Panc1 (cell line): ENCODE data around the gene AOAH. TPM values are rescaled to one million over a fixed set of nuclear protein-coding genes. Genes with fewer than 3 reads are reported as not detected.

Source experiments
- ATAC-seq: fragments of 200-7000 bp; cut with Tn5 transposase; 2 replicates; pipeline ENCODE4 v1.9.1; 2020; ENCODE audit warnings: mild to moderate bottlenecking, moderate library complexity
- BruUV-seq: library from RNA; stranded (reverse); fragments of 400-500 nt; replicated peaks from 2 replicates; lab custom pipeline; 2021; lab: Mats Ljungman, UMichigan
- CTCF ChIA-PET: fragments of 300-600 bp; sonication (Branson Sonifier 250); formaldehyde crosslinking; loops from one replicate; lab custom pipeline; 2022; ENCODE audit warnings: antibody characterized with exemption; lab: Charles Lee
- POLR2A ChIA-PET: fragments of 300-600 bp; sonication (Branson Sonifier 250); formaldehyde crosslinking; loops from one replicate; lab custom pipeline; 2022; ENCODE audit warnings: antibody characterized with exemption; lab: Charles Lee
- DNase-seq: peaks from one replicate; pipeline ENCODE4 v3.0.0-alpha.2; 2010; ENCODE audit warnings: low read depth, low spot score
- H3K27ac ChIP-seq: 2 replicates; pipeline ENCODE4 v1.5.1; 2011; ENCODE audit warnings: mild to moderate bottlenecking, low read length, inconsistent platforms
- H3K27me3 ChIP-seq: fragments of 200-500 bp; sonication (Bioruptor generic); 2 replicates; pipeline ENCODE4 v1.6.0; 2014; ENCODE audit warnings: low read length, inconsistent platforms; ENCODE audit not compliant: control insufficient read depth, insufficient read depth
- H3K36me3 ChIP-seq: fragments of 200-500 bp; sonication (Bioruptor generic); 2 replicates; pipeline ENCODE4 v1.5.1; 2014; ENCODE audit warnings: inconsistent platforms, mild to moderate bottlenecking, low read length, moderate library complexity; ENCODE audit not compliant: control insufficient read depth, insufficient read depth
- H3K4me1 ChIP-seq: 2 replicates; pipeline ENCODE4 v1.5.1; 2011; ENCODE audit warnings: inconsistent platforms, mild to moderate bottlenecking, low read length, moderate library complexity; ENCODE audit not compliant: control insufficient read depth, insufficient read depth
- H3K4me3 ChIP-seq, 2 experiments: 2 replicates each; pipeline ENCODE4 v1.5.1; 2011 to 2012; ENCODE audit warnings: low read depth in 2 of 2, low read length in 2 of 2, mild to moderate bottlenecking in 2 of 2, inconsistent platforms in 1 of 2, moderate library complexity in 1 of 2
- H3K9me3 ChIP-seq: fragments of 200-500 bp; sonication (Bioruptor generic); 2 replicates; pipeline ENCODE4 v1.5.1; 2014; ENCODE audit warnings: low read depth, mild to moderate bottlenecking, inconsistent platforms, low read length, moderate library complexity; ENCODE audit not compliant: control insufficient read depth, insufficient read depth
- POLR2AphosphoS5 ChIP-seq: IDR thresholded peaks from 2 replicates; pipeline ENCODE4 v1.6.1; 2012; ENCODE audit warnings: mild to moderate bottlenecking, low read depth, low read length, moderate library complexity
- SIN3A ChIP-seq: IDR thresholded peaks from 2 replicates; pipeline ENCODE4 v1.6.1; 2012; ENCODE audit warnings: low read depth, mild to moderate bottlenecking, low read length, moderate library complexity, borderline replicate concordance; ENCODE audit not compliant: insufficient read depth
- TCF7L2 ChIP-seq: IDR thresholded peaks from 2 replicates; pipeline ENCODE4 v1.6.1; 2011; ENCODE audit warnings: mild to moderate bottlenecking, low read depth, low read length, inconsistent platforms
- in situ Hi-C: cut with HindIII; loops from 2 replicates; pipeline ENCODE4 v1.10.0; 2016; ENCODE audit warnings: low sequenced_read_pairs, low pct_unique_long_range_greater_than_20kb
- intact Hi-C: fragments of 100-400 bp; cut with micrococcal nuclease; formaldehyde crosslinking; loops from one replicate; pipeline ENCODE4 v1.10.0; 2022; ENCODE audit not compliant: unreplicated experiment
- total RNA-seq: library from RNA; stranded (reverse); gene quantifications from one replicate; pipeline ENCODE4 v1.2.1, GENCODE V29; 2021; ENCODE audit not compliant: unreplicated experiment
- TF ChIP-seq, protein P1 (sequence below): fragments of 450-650 bp; IDR thresholded peaks from 2 replicates; pipeline ENCODE4 v1.5.1; 2017; ENCODE audit warnings: mild to moderate bottlenecking
- TF ChIP-seq, protein P2 (sequence below), 2 experiments: IDR thresholded peaks; 2 replicates each; pipeline ENCODE4 v1.6.1; 2011 to 2012; ENCODE audit warnings: low read depth in 2 of 2, control low read depth in 1 of 2, low read length in 1 of 2, mild to moderate bottlenecking in 1 of 2, moderate library complexity in 1 of 2; ENCODE audit not compliant: insufficient read depth in 1 of 2

Gene AOAH
- total RNA-seq, 1 experiment from 2014 or later: 0.31 TPM

DNA sequence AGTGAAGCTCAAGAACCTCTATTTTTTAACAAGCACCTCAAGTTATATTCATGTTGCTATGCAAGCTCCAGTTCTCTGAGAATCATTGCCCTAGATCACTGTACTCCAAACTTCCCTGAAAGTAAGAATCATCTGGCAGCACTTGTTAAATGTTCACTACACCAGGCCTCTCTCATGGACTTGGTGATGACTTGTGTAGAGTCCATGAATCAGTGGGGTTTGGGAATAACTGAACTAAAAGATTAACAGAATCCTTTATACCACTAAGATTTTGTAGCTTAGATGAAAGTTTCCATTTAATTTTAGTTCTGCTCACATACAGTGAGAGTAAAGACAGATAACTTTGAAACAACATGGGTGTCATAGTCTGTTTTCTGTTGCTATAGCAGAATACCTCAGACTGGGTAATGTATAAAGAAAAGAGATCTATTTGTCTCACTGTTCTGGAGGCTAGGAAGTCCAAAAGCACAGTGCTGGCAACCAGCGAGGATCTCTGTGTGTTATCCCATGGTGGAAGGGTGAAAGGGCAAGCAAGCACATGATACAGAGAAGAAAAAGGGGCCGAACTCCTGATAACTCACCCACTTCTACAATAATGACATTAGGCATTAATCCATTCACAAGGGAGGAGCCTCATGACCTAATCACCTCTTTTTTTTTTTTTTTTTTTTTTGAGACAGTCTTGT is 27.9 kb upstream of the AOAH start:
- ATAC-seq: no peak
- Histone ChIP-seq H3K4me1 (no peaks in the 10 kb centered on the region), H3K4me3 (no peak overlapping the region), H3K36me3 (no peaks in the 10 kb centered on the region), H3K9me3 (no peaks in the 10 kb centered on the region), H3K27me3 (no peaks in the 10 kb centered on the region), H3K27ac (no peak overlapping the region)
- no peak for DNase-seq
- in situ Hi-C loops (no loop called here), intact Hi-C loops (no loop called here)
- ChIA-PET POLR2A (interaction anchor here (0.6 kb wide), 1 partner anchor 674 kb away, joined by 23 read pairs; no protein-coding TSS in a partner anchor), CTCF (no interaction called here)
- TF ChIP-seq TCF7L2: no peak
- TF ChIP-seq, protein P1, sequence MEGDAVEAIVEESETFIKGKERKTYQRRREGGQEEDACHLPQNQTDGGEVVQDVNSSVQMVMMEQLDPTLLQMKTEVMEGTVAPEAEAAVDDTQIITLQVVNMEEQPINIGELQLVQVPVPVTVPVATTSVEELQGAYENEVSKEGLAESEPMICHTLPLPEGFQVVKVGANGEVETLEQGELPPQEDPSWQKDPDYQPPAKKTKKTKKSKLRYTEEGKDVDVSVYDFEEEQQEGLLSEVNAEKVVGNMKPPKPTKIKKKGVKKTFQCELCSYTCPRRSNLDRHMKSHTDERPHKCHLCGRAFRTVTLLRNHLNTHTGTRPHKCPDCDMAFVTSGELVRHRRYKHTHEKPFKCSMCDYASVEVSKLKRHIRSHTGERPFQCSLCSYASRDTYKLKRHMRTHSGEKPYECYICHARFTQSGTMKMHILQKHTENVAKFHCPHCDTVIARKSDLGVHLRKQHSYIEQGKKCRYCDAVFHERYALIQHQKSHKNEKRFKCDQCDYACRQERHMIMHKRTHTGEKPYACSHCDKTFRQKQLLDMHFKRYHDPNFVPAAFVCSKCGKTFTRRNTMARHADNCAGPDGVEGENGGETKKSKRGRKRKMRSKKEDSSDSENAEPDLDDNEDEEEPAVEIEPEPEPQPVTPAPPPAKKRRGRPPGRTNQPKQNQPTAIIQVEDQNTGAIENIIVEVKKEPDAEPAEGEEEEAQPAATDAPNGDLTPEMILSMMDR: no peak
- no peak for TF ChIP-seq SIN3A
- TF ChIP-seq POLR2AphosphoS5: no peak
- TF ChIP-seq, protein P2, sequence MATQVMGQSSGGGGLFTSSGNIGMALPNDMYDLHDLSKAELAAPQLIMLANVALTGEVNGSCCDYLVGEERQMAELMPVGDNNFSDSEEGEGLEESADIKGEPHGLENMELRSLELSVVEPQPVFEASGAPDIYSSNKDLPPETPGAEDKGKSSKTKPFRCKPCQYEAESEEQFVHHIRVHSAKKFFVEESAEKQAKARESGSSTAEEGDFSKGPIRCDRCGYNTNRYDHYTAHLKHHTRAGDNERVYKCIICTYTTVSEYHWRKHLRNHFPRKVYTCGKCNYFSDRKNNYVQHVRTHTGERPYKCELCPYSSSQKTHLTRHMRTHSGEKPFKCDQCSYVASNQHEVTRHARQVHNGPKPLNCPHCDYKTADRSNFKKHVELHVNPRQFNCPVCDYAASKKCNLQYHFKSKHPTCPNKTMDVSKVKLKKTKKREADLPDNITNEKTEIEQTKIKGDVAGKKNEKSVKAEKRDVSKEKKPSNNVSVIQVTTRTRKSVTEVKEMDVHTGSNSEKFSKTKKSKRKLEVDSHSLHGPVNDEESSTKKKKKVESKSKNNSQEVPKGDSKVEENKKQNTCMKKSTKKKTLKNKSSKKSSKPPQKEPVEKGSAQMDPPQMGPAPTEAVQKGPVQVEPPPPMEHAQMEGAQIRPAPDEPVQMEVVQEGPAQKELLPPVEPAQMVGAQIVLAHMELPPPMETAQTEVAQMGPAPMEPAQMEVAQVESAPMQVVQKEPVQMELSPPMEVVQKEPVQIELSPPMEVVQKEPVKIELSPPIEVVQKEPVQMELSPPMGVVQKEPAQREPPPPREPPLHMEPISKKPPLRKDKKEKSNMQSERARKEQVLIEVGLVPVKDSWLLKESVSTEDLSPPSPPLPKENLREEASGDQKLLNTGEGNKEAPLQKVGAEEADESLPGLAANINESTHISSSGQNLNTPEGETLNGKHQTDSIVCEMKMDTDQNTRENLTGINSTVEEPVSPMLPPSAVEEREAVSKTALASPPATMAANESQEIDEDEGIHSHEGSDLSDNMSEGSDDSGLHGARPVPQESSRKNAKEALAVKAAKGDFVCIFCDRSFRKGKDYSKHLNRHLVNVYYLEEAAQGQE (IDR thresholded peaks at IDR 0.05; ENCODE audit: insufficient read depth in 1 of 2, low read depth in 2 of 2, low read length in 1 of 2): no peak
- no TSS peak for BruUV-seq

DNA sequence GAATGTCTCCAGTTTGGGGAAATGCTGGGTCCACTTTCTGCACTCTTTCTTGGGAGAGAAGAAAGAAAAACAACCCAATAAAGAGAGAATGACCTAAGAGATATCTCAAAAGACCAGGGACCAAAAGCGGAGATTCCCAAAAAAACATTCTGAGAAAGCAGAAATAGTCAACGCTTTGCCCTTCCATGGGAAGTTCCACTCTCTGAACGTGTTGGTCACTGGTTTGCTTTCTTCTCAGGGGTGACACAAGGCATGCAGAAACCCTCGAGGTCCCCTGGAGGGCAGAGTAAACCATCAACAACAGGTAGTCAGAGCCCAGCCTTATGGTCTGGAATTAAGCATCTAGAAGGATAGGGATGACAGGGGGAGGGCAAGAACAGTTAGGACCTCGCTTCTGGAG is 26.2 kb upstream of the AOAH start:
- DNase-seq: no peak
- no TSS peak for BruUV-seq
- ChIA-PET POLR2A (no interaction called here), CTCF (no interaction called here)
- TF ChIP-seq SIN3A (no peak), POLR2AphosphoS5 (no peak), TCF7L2 (no peak)
- TF ChIP-seq, protein P2 (IDR thresholded peaks at IDR 0.05; ENCODE audit: insufficient read depth in 1 of 2, low read depth in 2 of 2, low read length in 1 of 2): no peak
- TF ChIP-seq, protein P1: no peak
- Histone ChIP-seq H3K4me3 (no peak overlapping the region), H3K4me1 (no peaks in the 10 kb centered on the region), H3K27me3 (no peaks in the 10 kb centered on the region), H3K9me3 (no peaks in the 10 kb centered on the region), H3K36me3 (no peaks in the 10 kb centered on the region), H3K27ac (no peak overlapping the region)
- intact Hi-C loops (no loop called here), in situ Hi-C loops (no loop called here)
- ATAC-seq: no peak
